Measurements from ENCODE around the gene AARS1. TPM values are rescaled to one million over a fixed set of nuclear protein-coding genes. Genes with fewer than 3 reads are reported as not detected.

Gene AARS1
- total RNA-seq: 77.0 TPM

GRCh38 chr16:70289229-70290094 lies at the start of gene AARS1:
AARS1 (minus strand) TSS chr16:70289506; CDS start chr16:70282763, 6,743 bp downstream.

GRCh38 chr16:70298988-70299938 lies 10.0 kb upstream of the AARS1 start, which contains the start of gene DDX19B:
DDX19B (plus strand) TSS chr16:70299186; CDS start chr16:70299298, 112 bp downstream.

GRCh38 chr16:70251629-70252354 lies 37.5 kb downstream of the AARS1 start, which contains the start of gene EXOSC6:
EXOSC6 (minus strand) TSS chr16:70251940; CDS start chr16:70251900, 40 bp downstream.

Small RNAs within 50 kb of the gene (small RNA-seq; reads per million reads assigned to genes)
- gene AC009060.2 (ENCODE audit: low replicate concordance) (not detected), gene RN7SL279P (ENCODE audit: low replicate concordance) (not detected)

Other genes starting within 250 kb of the AARS1 start
- gene PDPR, start 175.2 kb downstream of the AARS1 start, total RNA-seq: 36.6 TPM
- 32.6 TPM for gene CLEC18C, start 115.7 kb downstream of the AARS1 start, total RNA-seq
- 28.8 TPM for gene EXOSC6, start 37.6 kb downstream of the AARS1 start, total RNA-seq
- gene DDX19B, start 9.7 kb upstream of the AARS1 start, total RNA-seq: 22.3 TPM
- gene DDX19A, start 57.4 kb upstream of the AARS1 start, total RNA-seq: 38.1 TPM
- gene ST3GAL2, start 149.6 kb upstream of the AARS1 start, total RNA-seq: 43.6 TPM
- 19.1 TPM for gene FCSK, start 165.1 kb upstream of the AARS1 start, total RNA-seq
- 36.8 TPM for gene COG4, start 234.0 kb upstream of the AARS1 start, total RNA-seq
- 192 TPM for gene SF3B3, start 234.3 kb upstream of the AARS1 start, total RNA-seq